Measurements from ENCODE around the gene NEK9.
"Not testable (repeated sequence)": the region's sequence is repeated elsewhere in the genome, so short reads cannot be mapped to it uniquely, and the experiment has no call there.

The NEK9 gene

GRCh38 chr14:75070383-75070782 lies 56.5 kb downstream of the NEK9 start:
- Histone ChIP-seq H3K4me1 (ENCODE audit: control insufficient read depth in 1 of 2, insufficient read depth in 1 of 2, low read depth in 1 of 2, low read length in 1 of 2) (peaks cover 13 to 14% of the 10 kb centered on the region in 2 experiments), H3K27ac (no peak overlapping the region), H3K9me3 (no peaks in the 10 kb centered on the region), H3K4me3 (ENCODE audit: low read depth in 1 of 2, low read length in 1 of 2) (no peak overlapping the region), H3K27me3 (peaks cover 22% of the 10 kb centered on the region), H3K36me3 (no peaks in the 10 kb centered on the region)
- no peak for TF ChIP-seq CTCF (IDR thresholded peaks at IDR 0.05)

- no peak overlapping the region for H3K27ac ChIP-seq
- peaks cover 22% of the 10 kb centered on the region for H3K27me3 ChIP-seq
These were observed 57.1 kb downstream of the NEK9 start for GRCh38 chr14:75069811-75070145.

GRCh38 chr14:75069121-75069810 lies 57.6 kb downstream of the NEK9 start, which contains the start of gene ZC2HC1C:
ZC2HC1C (plus strand) TSS chr14:75069641; CDS start chr14:75070574, 933 bp downstream.
- TF ChIP-seq CTCF (IDR thresholded peaks at IDR 0.05): no peak
- Histone ChIP-seq H3K4me1 (ENCODE audit: control insufficient read depth in 1 of 2, insufficient read depth in 1 of 2, low read depth in 1 of 2, low read length in 1 of 2) (peaks cover 16% of the 10 kb centered on the region in 2 experiments), H3K9me3 (no peaks in the 10 kb centered on the region), H3K4me3 (ENCODE audit: low read depth in 1 of 2, low read length in 1 of 2) (peak within 1 kb of the TSS; percentile 59 to 77), H3K36me3 (no peaks in the 10 kb centered on the region), H3K27me3 (peaks cover 22% of the 10 kb centered on the region), H3K27ac (peak within 1 kb of the TSS; percentile 19)

More at GRCh38 chr14:75069811-75070145, 57.1 kb downstream of the NEK9 start:
- Histone ChIP-seq H3K36me3 (no peaks in the 10 kb centered on the region), H3K4me3 (ENCODE audit: low read depth in 1 of 2, low read length in 1 of 2) (peak overlapping the region; percentile 59 to 77), H3K9me3 (no peaks in the 10 kb centered on the region), H3K4me1 (ENCODE audit: control insufficient read depth in 1 of 2, insufficient read depth in 1 of 2, low read depth in 1 of 2, low read length in 1 of 2) (peaks cover 13 to 14% of the 10 kb centered on the region in 2 experiments)
- no peak for TF ChIP-seq CTCF (IDR thresholded peaks at IDR 0.05)

- H3K27me3 ChIP-seq: peaks cover 22% of the 10 kb centered on the region
- H3K4me3 ChIP-seq (ENCODE audit: low read depth in 1 of 2, low read length in 1 of 2): peak overlapping the region; percentile 59 to 77
- no peaks in the 10 kb centered on the region for H3K9me3 ChIP-seq
- H3K36me3 ChIP-seq: no peaks in the 10 kb centered on the region
- H3K27ac ChIP-seq: no peak overlapping the region
- H3K4me1 ChIP-seq (ENCODE audit: control insufficient read depth in 1 of 2, insufficient read depth in 1 of 2, low read depth in 1 of 2, low read length in 1 of 2): peaks cover 19 to 21% of the 10 kb centered on the region in 2 experiments
- TF ChIP-seq CTCF (IDR thresholded peaks at IDR 0.05): no peak
These were observed 58.3 kb downstream of the NEK9 start for GRCh38 chr14:75068294-75069120.

GRCh38 chr14:75067765-75068164 lies 59.1 kb downstream of the NEK9 start:
- H3K27ac ChIP-seq; H3K4me3 ChIP-seq (ENCODE audit: low read depth in 1 of 2, low read length in 1 of 2); H3K36me3 ChIP-seq; H3K9me3 ChIP-seq: not testable (repeated sequence)
- Histone ChIP-seq H3K27me3 (peaks cover 22% of the 10 kb centered on the region), H3K4me1 (ENCODE audit: control insufficient read depth in 1 of 2, insufficient read depth in 1 of 2, low read depth in 1 of 2, low read length in 1 of 2) (peaks cover 25 to 27% of the 10 kb centered on the region in 2 experiments)

- Histone ChIP-seq H3K27me3 (peaks cover 22% of the 10 kb centered on the region), H3K9me3 (no peaks in the 10 kb centered on the region), H3K4me1 (ENCODE audit: control insufficient read depth in 1 of 2, insufficient read depth in 1 of 2, low read depth in 1 of 2, low read length in 1 of 2) (peaks cover 25 to 27% of the 10 kb centered on the region in 2 experiments), H3K27ac (no peak overlapping the region), H3K36me3 (no peaks in the 10 kb centered on the region), H3K4me3 (ENCODE audit: low read depth in 1 of 2, low read length in 1 of 2) (no peak overlapping the region)
- no peak for TF ChIP-seq CTCF (IDR thresholded peaks at IDR 0.05)
These were observed 59.6 kb downstream of the NEK9 start for GRCh38 chr14:75067212-75067611.

Data from neutrophil (primary cell).